NCI-H1694 treated with DMSO at 0.1 percent for 48 hours (cell line): ENCODE results near the gene FGG.
"Not testable (repeated sequence)": the region's sequence is repeated elsewhere in the genome, so short reads cannot be mapped to it uniquely, and the experiment has no call there.

Source experiments
- DNase-seq: peaks from one replicate; lab custom pipeline; 2025; lab: John Stamatoyannopoulos, UW

FGG gene

GRCh38 chr4:154610582-154610981 is 1.9 kb downstream of the FGG start:
- no peak for DNase-seq

- DNase-seq = no peak
These were observed 2.9 kb downstream of the FGG start for GRCh38 chr4:154609532-154609931.

- no peak for DNase-seq
These were observed 3.8 kb downstream of the FGG start for GRCh38 chr4:154608361-154609252.

- no peak for DNase-seq
These were observed 5.4 kb downstream of the FGG start for GRCh38 chr4:154606728-154607723.

- DNase-seq = no peak
These were observed 7.7 kb downstream of the FGG start for GRCh38 chr4:154604696-154605200.

- DNase-seq = no peak
These were observed 9.2 kb downstream of the FGG start for GRCh38 chr4:154603033-154603943.

GRCh38 chr4:154602404-154603020 is 9.9 kb downstream of the FGG start:
- no peak for DNase-seq

- no peak for DNase-seq
These were observed 14.4 kb downstream of the FGG start for GRCh38 chr4:154597798-154598774.

- DNase-seq = not testable (repeated sequence)
These were observed 15.2 kb downstream of the FGG start for GRCh38 chr4:154597281-154597680.

GRCh38 chr4:154595807-154596206 is 16.6 kb downstream of the FGG start:
- DNase-seq = no peak

GRCh38 chr4:154594343-154594742 is 18.1 kb downstream of the FGG start:
- not testable (repeated sequence) for DNase-seq

GRCh38 chr4:154593868-154594267 is 18.6 kb downstream of the FGG start:
- DNase-seq = no peak

GRCh38 chr4:154591890-154592289 is 20.6 kb downstream of the FGG start:
- no peak for DNase-seq

GRCh38 chr4:154590329-154591006 is 22.0 kb downstream of the FGG start, which contains the start of gene FGA:
TSS of gene FGA (minus strand) at chr4:154590742. CDS start at chr4:154590687, 55 bp downstream.
- no peak for DNase-seq

GRCh38 chr4:154589296-154590197 is 22.9 kb downstream of the FGG start:
- DNase-seq = no peak

GRCh38 chr4:154588198-154588597 is 24.3 kb downstream of the FGG start:
- no peak for DNase-seq

- DNase-seq = no peak
These were observed 26.0 kb downstream of the FGG start for GRCh38 chr4:154586296-154587033.
